ENCODE data around the gene TNIK. TPM values are rescaled to one million over a fixed set of nuclear protein-coding genes. Genes with fewer than 3 reads are reported as not detected.
"Not testable (repeated sequence)": the region's sequence is repeated elsewhere in the genome, so short reads cannot be mapped to it uniquely, and the experiment has no call there.

Gene TNIK
- total RNA-seq, 1 experiment from 2014 or later = 19.1 TPM

DNA sequence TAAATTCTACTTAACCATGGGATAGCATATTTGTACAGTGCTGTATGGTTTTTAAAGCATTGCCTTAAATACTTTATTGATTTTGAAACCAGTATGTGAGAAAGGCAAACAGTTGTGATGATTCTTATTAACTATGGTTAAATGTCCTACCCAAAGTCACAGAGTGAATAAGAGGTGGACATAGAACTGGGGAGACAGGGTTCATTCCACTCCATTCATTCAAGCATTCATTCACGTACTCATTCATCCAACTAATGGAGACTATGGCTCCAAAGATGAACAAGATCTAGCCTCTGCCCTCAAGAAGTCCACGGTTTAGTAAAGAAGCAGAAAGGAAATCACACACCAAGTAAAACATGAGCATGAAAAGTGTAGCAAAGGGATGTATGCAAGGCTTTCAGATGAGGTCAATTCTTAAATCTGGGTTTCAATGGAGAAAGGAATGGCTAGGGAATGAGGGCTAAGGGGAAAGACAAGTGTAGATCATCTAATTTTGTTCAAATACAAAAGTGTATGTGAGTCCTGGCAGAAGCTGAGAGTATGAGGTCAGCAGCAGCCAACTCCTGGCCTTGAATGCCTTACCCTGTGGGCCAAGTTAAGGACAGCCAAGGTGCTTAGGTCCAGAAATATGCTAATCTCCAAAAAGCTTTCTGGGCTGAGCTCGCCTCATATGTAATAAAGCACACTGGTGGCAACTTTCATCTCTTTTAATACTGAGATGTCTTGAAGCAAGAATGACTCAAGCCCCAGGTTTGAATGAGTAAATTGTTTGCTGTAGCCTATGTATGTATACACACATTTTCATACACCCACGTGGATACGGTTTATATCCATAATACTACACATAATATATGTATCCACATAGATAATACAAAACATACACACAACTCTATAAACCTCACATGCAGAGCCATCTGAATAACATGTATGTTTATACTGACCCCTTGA, 4.3 kb downstream of the TNIK start:
- no peak for DNase-seq (ENCODE audit: low read depth)
- in situ Hi-C loops (cut with HindIII; ENCODE audit: low pct_unique_long_range_greater_than_20kb, low sequenced_read_pairs) = loop anchor here (25.0 kb wide), 1 partner anchor 269 kb away; no protein-coding TSS in a partner anchor

DNA sequence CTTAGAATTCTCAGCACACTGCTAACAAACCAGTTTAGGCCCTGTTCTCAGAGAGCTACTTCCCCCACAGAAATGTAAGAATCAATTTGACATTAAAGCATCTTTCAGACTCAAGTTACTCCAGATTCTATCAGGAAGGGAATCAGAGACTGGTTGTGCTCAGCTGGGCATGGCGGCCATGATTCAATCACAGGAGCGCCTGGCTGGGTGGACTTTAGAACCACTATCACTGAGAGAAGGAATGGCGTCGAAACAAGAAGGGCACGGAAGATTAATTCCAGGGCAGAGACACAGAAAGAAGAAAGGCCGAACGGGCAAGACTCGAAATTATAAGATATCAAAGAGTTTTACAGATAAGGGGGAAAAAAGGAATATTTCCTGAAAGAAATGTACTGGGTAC, 6.2 kb downstream of the TNIK start:
- in situ Hi-C loops (cut with HindIII; ENCODE audit: low pct_unique_long_range_greater_than_20kb, low sequenced_read_pairs) = loop anchor here (25.0 kb wide), 1 partner anchor 267 kb away; no protein-coding TSS in a partner anchor
- peak; percentile 84 for DNase-seq (ENCODE audit: low read depth)

GRCh38 chr3:171453180-171453886, 6.9 kb downstream of the TNIK start:
- no peak for DNase-seq (ENCODE audit: low read depth)
- in situ Hi-C loops (cut with HindIII; ENCODE audit: low pct_unique_long_range_greater_than_20kb, low sequenced_read_pairs) = loop anchor here (25.0 kb wide), 1 partner anchor 266 kb away; no protein-coding TSS in a partner anchor

DNA sequence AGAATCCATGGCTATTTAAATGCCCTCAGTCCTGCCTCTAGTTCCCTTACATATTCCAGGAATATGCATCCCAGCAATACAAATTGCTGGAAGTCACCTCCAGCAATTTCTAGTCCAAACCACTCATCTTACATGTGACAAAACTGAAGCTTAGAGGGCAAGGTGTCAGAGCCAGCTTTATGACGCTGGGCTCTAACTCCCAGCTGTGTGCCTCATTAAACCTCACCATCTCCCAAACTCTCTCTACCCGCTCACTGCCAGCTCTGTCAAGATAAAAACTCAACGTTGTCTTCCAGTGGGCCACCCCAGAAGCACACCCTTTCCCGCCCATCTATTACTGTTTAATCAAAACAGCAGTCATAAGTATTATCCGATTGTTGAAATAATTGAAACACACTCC, 7.9 kb downstream of the TNIK start:
- in situ Hi-C loops (cut with HindIII; ENCODE audit: low pct_unique_long_range_greater_than_20kb, low sequenced_read_pairs) = loop anchor here (25.0 kb wide), 1 partner anchor 265 kb away; no protein-coding TSS in a partner anchor
- no peak for DNase-seq (ENCODE audit: low read depth)

- no peak for DNase-seq (ENCODE audit: low read depth)
- in situ Hi-C loops (cut with HindIII; ENCODE audit: low pct_unique_long_range_greater_than_20kb, low sequenced_read_pairs) = loop anchor here (25.0 kb wide), 1 partner anchor 265 kb away; no protein-coding TSS in a partner anchor
Measured at GRCh38 chr3:171451915-171452314, 8.3 kb downstream of the TNIK start.

GRCh38 chr3:171447579-171447891, 12.7 kb downstream of the TNIK start:
- in situ Hi-C loops (cut with HindIII; ENCODE audit: low pct_unique_long_range_greater_than_20kb, low sequenced_read_pairs) = not testable (repeated sequence)

GRCh38 chr3:171446801-171447578, 13.2 kb downstream of the TNIK start:
- peak; percentile 75 for DNase-seq (ENCODE audit: low read depth)
- in situ Hi-C loops (cut with HindIII; ENCODE audit: low pct_unique_long_range_greater_than_20kb, low sequenced_read_pairs) = no loop called here

More at GRCh38 chr3:171447579-171447891, 12.7 kb downstream of the TNIK start:
- DNase-seq (ENCODE audit: low read depth) = not testable (repeated sequence)

GRCh38 chr3:171446301-171446700, 13.9 kb downstream of the TNIK start:
- in situ Hi-C loops (cut with HindIII; ENCODE audit: low pct_unique_long_range_greater_than_20kb, low sequenced_read_pairs) = no loop called here

GRCh38 chr3:171445620-171446204, 14.5 kb downstream of the TNIK start:
- in situ Hi-C loops (cut with HindIII; ENCODE audit: low pct_unique_long_range_greater_than_20kb, low sequenced_read_pairs) = no loop called here
- DNase-seq (ENCODE audit: low read depth) = no peak

More at GRCh38 chr3:171446301-171446700, 13.9 kb downstream of the TNIK start:
- DNase-seq (ENCODE audit: low read depth) = no peak

- DNase-seq (ENCODE audit: low read depth) = no peak
- in situ Hi-C loops (cut with HindIII; ENCODE audit: low pct_unique_long_range_greater_than_20kb, low sequenced_read_pairs) = no loop called here
Measured at GRCh38 chr3:171444001-171444690, 16.1 kb downstream of the TNIK start.

- in situ Hi-C loops (cut with HindIII; ENCODE audit: low pct_unique_long_range_greater_than_20kb, low sequenced_read_pairs) = no loop called here
- DNase-seq (ENCODE audit: low read depth) = no peak
Measured at GRCh38 chr3:171443211-171443957, 16.8 kb downstream of the TNIK start.

DNA sequence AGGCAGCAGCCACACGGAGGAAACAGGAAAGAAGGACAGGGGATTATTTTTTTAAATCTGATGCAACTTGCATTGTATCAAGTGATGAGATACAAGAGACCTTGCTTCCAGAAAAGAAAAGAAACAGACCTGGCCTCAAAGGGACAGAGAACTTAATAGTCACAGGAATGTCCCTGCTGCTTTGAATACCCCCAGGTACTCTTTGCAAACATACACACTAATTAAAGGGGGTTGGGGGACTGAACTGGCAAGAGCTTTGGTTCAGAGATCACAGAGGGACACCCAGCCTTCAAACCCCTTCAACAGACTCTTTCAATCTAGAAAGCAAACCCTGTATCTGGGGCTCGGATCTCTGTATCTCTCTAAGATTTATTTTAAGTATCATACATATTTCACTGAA, 18.0 kb downstream of the TNIK start:
- no peak for DNase-seq (ENCODE audit: low read depth)
- in situ Hi-C loops (cut with HindIII; ENCODE audit: low pct_unique_long_range_greater_than_20kb, low sequenced_read_pairs) = no loop called here

GRCh38 chr3:171441381-171441780, 18.8 kb downstream of the TNIK start:
- DNase-seq (ENCODE audit: low read depth) = no peak
- in situ Hi-C loops (cut with HindIII; ENCODE audit: low pct_unique_long_range_greater_than_20kb, low sequenced_read_pairs) = no loop called here

- DNase-seq (ENCODE audit: low read depth) = no peak
- in situ Hi-C loops (cut with HindIII; ENCODE audit: low pct_unique_long_range_greater_than_20kb, low sequenced_read_pairs) = no loop called here
Measured at GRCh38 chr3:171439996-171440395, 20.2 kb downstream of the TNIK start.

DNA sequence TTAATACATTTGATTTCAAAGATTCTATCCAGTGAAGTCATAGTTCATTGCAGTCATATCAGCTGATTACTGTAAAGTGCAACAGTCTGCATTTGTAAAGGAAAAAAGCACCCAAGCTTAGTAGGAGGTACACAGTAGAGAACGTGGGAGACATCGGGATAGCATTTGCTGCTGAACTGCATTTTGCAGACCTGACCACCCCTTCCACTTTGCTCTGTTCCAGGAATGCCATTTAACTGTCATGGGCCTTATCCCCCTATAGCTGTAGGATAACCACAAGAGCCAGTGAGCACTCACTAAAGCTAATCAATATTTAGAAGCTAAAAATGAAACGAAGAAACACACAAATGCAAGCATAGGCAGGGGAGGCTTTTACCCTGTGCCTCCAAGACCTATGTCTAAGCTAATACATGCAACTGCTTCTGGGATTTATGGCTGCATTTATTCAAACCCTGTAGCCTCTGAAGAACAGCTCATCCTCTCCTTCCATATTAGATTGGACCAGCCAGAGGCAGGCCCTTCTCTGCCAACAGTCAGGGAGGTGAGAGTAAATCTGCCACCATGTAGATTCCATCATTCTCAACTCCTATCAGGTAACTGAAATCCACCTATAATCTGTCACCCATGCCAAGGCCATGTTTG, 23.0 kb downstream of the TNIK start:
- no peak for DNase-seq (ENCODE audit: low read depth)
- in situ Hi-C loops (cut with HindIII; ENCODE audit: low pct_unique_long_range_greater_than_20kb, low sequenced_read_pairs) = no loop called here

GRCh38 chr3:171436380-171436779, 23.8 kb downstream of the TNIK start:
- no peak for DNase-seq (ENCODE audit: low read depth)
- in situ Hi-C loops (cut with HindIII; ENCODE audit: low pct_unique_long_range_greater_than_20kb, low sequenced_read_pairs) = no loop called here
